ENCODE data around the gene NAA35. TPM values are rescaled to one million over a fixed set of nuclear protein-coding genes. Genes with fewer than 3 reads are reported as not detected.

Gene NAA35
- 33.0 TPM for total RNA-seq (ENCODE audit: unreplicated experiment)
- long read RNA-seq, partial matches to known transcripts, result 6 of 16 reads
- long read RNA-seq, other reads (novel, unspliced or antisense), result 6 of 16 reads

DNA sequence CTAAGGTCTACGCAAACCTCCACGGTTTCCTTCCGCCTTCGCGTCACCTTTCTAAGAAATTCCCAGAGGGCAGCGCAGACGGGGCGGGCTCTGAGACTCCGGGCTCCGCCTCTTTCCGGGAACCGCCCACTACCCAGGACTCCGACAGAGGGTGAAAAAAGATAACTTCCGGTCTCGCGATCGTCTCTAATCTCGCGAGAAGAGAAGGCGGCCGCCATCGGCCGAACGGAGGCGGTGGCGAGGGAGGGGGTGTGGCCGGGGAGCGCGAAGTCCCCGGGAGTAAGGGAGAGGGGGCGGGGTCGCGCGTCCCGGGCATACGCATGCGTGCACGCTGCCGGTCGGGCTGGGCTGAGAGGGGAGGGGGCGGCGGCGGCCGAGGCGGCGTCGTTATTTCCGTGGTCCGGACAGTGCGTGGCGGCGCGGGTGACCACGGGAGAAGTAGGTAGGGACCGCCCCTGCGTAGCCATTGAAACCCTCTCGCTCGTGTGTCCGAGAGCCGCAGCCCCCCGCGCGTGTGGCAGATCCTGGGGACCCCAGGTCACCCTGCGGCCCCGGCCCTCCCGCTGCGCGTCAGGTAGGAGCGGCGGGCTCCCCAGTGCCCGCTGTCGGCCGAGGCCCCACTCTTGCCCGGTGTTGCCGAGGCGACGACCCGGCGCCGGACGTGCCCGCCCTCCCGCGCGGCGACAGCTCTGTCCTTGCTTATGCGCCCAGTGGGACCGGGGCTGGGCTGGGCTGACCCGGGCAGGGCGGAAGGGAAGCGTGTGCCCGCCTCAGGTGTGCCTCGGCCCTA lies at the start of gene NAA35:
TSS of gene NAA35 (plus strand) at position 315 of the 790 bp plus-strand sequence. CDS start 1,014 bp downstream, outside the sequence.
- Mint-ChIP-seq H3K27ac (ENCODE audit: unreplicated experiment) (peak within 1 kb of the TSS; percentile 92), H3K4me1 (ENCODE audit: low read depth, unreplicated experiment) (peaks cover 2% of the 10 kb centered on the region), H3K4me3 (ENCODE audit: unreplicated experiment) (peak within 1 kb of the TSS; percentile 99), H3K9me3 (ENCODE audit: unreplicated experiment) (no peaks in the 10 kb centered on the region), H3K36me3 (ENCODE audit: unreplicated experiment) (peaks cover 3% of the 10 kb centered on the region), H3K27me3 (ENCODE audit: unreplicated experiment) (no peaks in the 10 kb centered on the region)
- peak; percentile 99 for DNase-seq
- TF ChIP-seq, protein P1, sequence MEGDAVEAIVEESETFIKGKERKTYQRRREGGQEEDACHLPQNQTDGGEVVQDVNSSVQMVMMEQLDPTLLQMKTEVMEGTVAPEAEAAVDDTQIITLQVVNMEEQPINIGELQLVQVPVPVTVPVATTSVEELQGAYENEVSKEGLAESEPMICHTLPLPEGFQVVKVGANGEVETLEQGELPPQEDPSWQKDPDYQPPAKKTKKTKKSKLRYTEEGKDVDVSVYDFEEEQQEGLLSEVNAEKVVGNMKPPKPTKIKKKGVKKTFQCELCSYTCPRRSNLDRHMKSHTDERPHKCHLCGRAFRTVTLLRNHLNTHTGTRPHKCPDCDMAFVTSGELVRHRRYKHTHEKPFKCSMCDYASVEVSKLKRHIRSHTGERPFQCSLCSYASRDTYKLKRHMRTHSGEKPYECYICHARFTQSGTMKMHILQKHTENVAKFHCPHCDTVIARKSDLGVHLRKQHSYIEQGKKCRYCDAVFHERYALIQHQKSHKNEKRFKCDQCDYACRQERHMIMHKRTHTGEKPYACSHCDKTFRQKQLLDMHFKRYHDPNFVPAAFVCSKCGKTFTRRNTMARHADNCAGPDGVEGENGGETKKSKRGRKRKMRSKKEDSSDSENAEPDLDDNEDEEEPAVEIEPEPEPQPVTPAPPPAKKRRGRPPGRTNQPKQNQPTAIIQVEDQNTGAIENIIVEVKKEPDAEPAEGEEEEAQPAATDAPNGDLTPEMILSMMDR (IDR thresholded peaks at IDR 0.05; ENCODE audit: partially characterized antibody, unreplicated experiment), result no peak

GRCh38 chr9:85892401-85892800 lies 48.5 kb upstream of the NAA35 start:
- H3K27ac Mint-ChIP-seq (ENCODE audit: unreplicated experiment), result no peak overlapping the region
- H3K4me3 Mint-ChIP-seq (ENCODE audit: unreplicated experiment), result no peak overlapping the region
- no peaks in the 10 kb centered on the region for H3K27me3 Mint-ChIP-seq (ENCODE audit: unreplicated experiment)
- no peaks in the 10 kb centered on the region for H3K4me1 Mint-ChIP-seq (ENCODE audit: low read depth, unreplicated experiment)
- peaks cover 4% of the 10 kb centered on the region for H3K9me3 Mint-ChIP-seq (ENCODE audit: unreplicated experiment)
- DNase-seq, result no peak
- peaks cover 4% of the 10 kb centered on the region for H3K36me3 Mint-ChIP-seq (ENCODE audit: unreplicated experiment)
- TF ChIP-seq, protein P1 (IDR thresholded peaks at IDR 0.05; ENCODE audit: partially characterized antibody, unreplicated experiment), result no peak

DNA sequence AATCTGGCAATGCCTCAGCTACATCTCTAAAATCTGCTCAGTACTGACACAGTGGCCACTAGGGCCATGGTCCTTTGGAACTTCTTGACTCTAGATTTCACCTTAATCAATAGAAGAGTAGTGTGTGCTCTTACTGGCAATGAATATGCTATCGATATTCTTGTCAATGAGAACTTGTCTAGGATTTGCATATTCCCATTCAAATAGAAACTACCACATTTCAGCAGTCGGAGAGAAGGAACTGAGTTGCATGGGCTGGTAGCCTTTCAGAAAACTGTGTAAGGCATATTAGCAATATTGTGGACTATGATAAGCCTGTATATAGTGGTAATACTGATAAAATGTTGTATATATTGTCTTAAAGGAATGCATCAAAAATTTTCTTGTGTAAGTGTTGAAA lies 45.3 kb upstream of the NAA35 start:
- H3K4me3 Mint-ChIP-seq (ENCODE audit: unreplicated experiment), result no peak overlapping the region
- H3K9me3 Mint-ChIP-seq (ENCODE audit: unreplicated experiment), result peaks cover 4% of the 10 kb centered on the region
- H3K4me1 Mint-ChIP-seq (ENCODE audit: low read depth, unreplicated experiment), result no peaks in the 10 kb centered on the region
- TF ChIP-seq, protein P1 (IDR thresholded peaks at IDR 0.05; ENCODE audit: partially characterized antibody, unreplicated experiment), result no peak
- no peaks in the 10 kb centered on the region for H3K27me3 Mint-ChIP-seq (ENCODE audit: unreplicated experiment)
- no peak for DNase-seq
- H3K27ac Mint-ChIP-seq (ENCODE audit: unreplicated experiment), result no peak overlapping the region
- peaks cover 7% of the 10 kb centered on the region for H3K36me3 Mint-ChIP-seq (ENCODE audit: unreplicated experiment)

GRCh38 chr9:85897848-85898247 lies 43.1 kb upstream of the NAA35 start:
- H3K27me3 Mint-ChIP-seq (ENCODE audit: unreplicated experiment), result no peaks in the 10 kb centered on the region
- no peak for DNase-seq
- no peak overlapping the region for H3K27ac Mint-ChIP-seq (ENCODE audit: unreplicated experiment)
- TF ChIP-seq, protein P1 (IDR thresholded peaks at IDR 0.05; ENCODE audit: partially characterized antibody, unreplicated experiment), result no peak
- H3K9me3 Mint-ChIP-seq (ENCODE audit: unreplicated experiment), result no peaks in the 10 kb centered on the region
- peaks cover 3% of the 10 kb centered on the region for H3K36me3 Mint-ChIP-seq (ENCODE audit: unreplicated experiment)
- no peaks in the 10 kb centered on the region for H3K4me1 Mint-ChIP-seq (ENCODE audit: low read depth, unreplicated experiment)
- H3K4me3 Mint-ChIP-seq (ENCODE audit: unreplicated experiment), result no peak overlapping the region

DNA sequence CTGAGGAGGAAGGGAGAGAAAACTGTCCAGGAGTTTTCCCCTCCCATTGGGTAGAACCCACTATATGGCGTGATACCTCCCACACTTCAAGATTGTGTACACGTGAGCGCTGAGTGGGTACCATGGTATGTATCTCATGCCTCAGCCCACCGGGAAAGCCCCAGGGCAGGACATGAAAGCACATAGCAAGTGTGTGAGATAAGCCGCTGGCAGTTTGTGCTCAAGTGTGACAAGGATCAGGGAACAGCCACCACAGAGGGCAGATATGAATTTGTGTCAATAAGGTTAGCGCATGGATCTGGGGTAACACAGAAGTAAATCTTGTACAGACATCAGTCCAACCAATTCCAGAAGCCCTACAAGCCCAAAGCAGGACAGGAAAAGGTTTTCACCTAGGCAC lies 42.6 kb upstream of the NAA35 start:
- Mint-ChIP-seq H3K4me1 (ENCODE audit: low read depth, unreplicated experiment) (no peaks in the 10 kb centered on the region), H3K4me3 (ENCODE audit: unreplicated experiment) (no peak overlapping the region), H3K9me3 (ENCODE audit: unreplicated experiment) (no peaks in the 10 kb centered on the region), H3K27me3 (ENCODE audit: unreplicated experiment) (no peaks in the 10 kb centered on the region), H3K36me3 (ENCODE audit: unreplicated experiment) (peaks cover 3% of the 10 kb centered on the region), H3K27ac (ENCODE audit: unreplicated experiment) (no peak overlapping the region)
- TF ChIP-seq, protein P1 (IDR thresholded peaks at IDR 0.05; ENCODE audit: partially characterized antibody, unreplicated experiment), result no peak
- no peak for DNase-seq
